ENCODE measurements around the gene CBY2.

GRCh38 chr13:45733361-45733760 lies 31.2 kb downstream of the CBY2 start:
- TF ChIP-seq CTCF (IDR thresholded peaks at IDR 0.05) (no peak), POLR2A (IDR thresholded peaks at IDR 0.05) (no peak)
